Testis (tissue), 3 donors: Measurements from ENCODE around the gene PDK2. TPM values are rescaled to one million over a fixed set of nuclear protein-coding genes. Genes with fewer than 3 reads are reported as not detected.

Source experiments
- DNase-seq: peaks from one replicate; pipeline ENCODE4 v3.0.0-alpha.2; 2019
- H3K27ac ChIP-seq, 2 donors: fragments of 200-600 bp; sonication (generic); one replicate each; pipeline ENCODE4 v1.5.1; 2019
- H3K27me3 ChIP-seq: fragments of 200-600 bp; sonication (generic); one replicate; pipeline ENCODE4 v1.5.1; 2019
- H3K36me3 ChIP-seq: fragments of 200-600 bp; sonication (generic); one replicate; pipeline ENCODE4 v1.5.1; 2017; ENCODE audit warnings: low read depth; ENCODE audit errors: missing control alignments
- H3K4me1 ChIP-seq: fragments of 200-600 bp; sonication (generic); one replicate; pipeline ENCODE4 v1.5.1; 2019
- H3K4me3 ChIP-seq, 2 donors: fragments of 200-600 bp; sonication (generic); one replicate each; pipeline ENCODE4 v1.5.1; 2017 to 2019
- H3K9me3 ChIP-seq: fragments of 200-600 bp; sonication (generic); one replicate; pipeline ENCODE4 v1.5.1; 2017
- POLR2A ChIP-seq: fragments of 450-650 bp; IDR thresholded peaks from one replicate; pipeline ENCODE4 v1.6.1; 2017; ENCODE audit warnings: antibody characterized with exemption, mild to moderate bottlenecking, moderate library complexity
- WGBS, 2 donors: methylation state at CpG; one replicate each; pipeline ENCODE4 v1.1.5; 2018; 5-methylcytosine and 5-hydroxymethylcytosine counted together
- intact Hi-C: fragments of 100-400 bp; cut with DNase I; formaldehyde crosslinking; loops from one replicate; pipeline ENCODE4 v1.15.1; 2023; ENCODE audit warnings: low total_unique reads
- polyA plus RNA-seq: library from polyadenylated mRNA; stranded (reverse); fragments of 350-450 nt; fragmentation: Illumina TruSeq; extraction: RNeasy Lipid Tissue Mini Kit (QIAGEN cat#74804); gene quantifications from one replicate; pipeline ENCODE4 v1.2.3, GENCODE V29; 2014; ENCODE audit warnings: low read depth, low replicate concordance; ENCODE audit not compliant: insufficient read depth
- total RNA-seq, 2 donors: library from RNA; depleted of rRNA; stranded (reverse); fragments of >200 nt; gene quantifications; one replicate each; pipeline ENCODE4 v1.2.3, GENCODE V29; 2016
- TF ChIP-seq, protein P1 (sequence below), 3 experiments: fragments of 450-650 bp in 2 of 3; fragments of 200-600 bp in 1 of 3; sonication (generic) in 1 of 3; IDR thresholded peaks; one replicate each; pipeline ENCODE4 v1.5.1; 2016 to 2019; ENCODE audit warnings: antibody characterized with exemption in 3 of 3, mild to moderate bottlenecking in 2 of 3, moderate library complexity in 1 of 3

The PDK2 gene
- total and polyA plus RNA-seq, 3 donors from 2014 or later: 50.6 to 62.1 (median 56.4) TPM

DNA sequence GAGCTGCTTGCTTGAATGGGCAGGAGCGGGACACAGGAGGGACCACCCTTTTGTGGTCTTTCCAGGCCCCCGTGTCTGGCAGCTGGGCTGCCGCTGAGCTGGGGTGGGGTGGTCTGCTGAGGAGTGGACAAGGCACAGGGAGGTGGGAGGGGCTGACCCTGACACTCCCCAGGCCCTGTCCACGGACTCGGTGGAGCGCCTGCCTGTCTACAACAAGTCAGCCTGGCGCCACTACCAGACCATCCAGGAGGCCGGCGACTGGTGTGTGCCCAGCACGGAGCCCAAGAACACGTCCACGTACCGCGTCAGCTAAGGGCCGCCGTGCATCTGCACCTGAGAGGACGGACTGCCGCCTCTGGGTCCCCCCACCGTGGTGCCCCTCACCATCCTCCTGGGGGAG is 14.6 kb downstream of the PDK2 start:
- no peaks in the 10 kb centered on the region for H3K9me3 ChIP-seq
- no peak overlapping the region for H3K27ac ChIP-seq
- peaks cover 21% of the 10 kb centered on the region for H3K4me1 ChIP-seq
- H3K36me3 ChIP-seq: no peaks in the 10 kb centered on the region
- 85 to 88% methylated on average over 9 to 19 of the region's 19 CpGs for WGBS, 2 donors
- TF ChIP-seq POLR2A: no peak
- TF ChIP-seq, protein P1, sequence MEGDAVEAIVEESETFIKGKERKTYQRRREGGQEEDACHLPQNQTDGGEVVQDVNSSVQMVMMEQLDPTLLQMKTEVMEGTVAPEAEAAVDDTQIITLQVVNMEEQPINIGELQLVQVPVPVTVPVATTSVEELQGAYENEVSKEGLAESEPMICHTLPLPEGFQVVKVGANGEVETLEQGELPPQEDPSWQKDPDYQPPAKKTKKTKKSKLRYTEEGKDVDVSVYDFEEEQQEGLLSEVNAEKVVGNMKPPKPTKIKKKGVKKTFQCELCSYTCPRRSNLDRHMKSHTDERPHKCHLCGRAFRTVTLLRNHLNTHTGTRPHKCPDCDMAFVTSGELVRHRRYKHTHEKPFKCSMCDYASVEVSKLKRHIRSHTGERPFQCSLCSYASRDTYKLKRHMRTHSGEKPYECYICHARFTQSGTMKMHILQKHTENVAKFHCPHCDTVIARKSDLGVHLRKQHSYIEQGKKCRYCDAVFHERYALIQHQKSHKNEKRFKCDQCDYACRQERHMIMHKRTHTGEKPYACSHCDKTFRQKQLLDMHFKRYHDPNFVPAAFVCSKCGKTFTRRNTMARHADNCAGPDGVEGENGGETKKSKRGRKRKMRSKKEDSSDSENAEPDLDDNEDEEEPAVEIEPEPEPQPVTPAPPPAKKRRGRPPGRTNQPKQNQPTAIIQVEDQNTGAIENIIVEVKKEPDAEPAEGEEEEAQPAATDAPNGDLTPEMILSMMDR (IDR thresholded peaks at IDR 0.05): no peak
- no peaks in the 10 kb centered on the region for H3K27me3 ChIP-seq
- intact Hi-C loops: no loop called here
- H3K4me3 ChIP-seq: no peak overlapping the region
- no peak for DNase-seq

DNA sequence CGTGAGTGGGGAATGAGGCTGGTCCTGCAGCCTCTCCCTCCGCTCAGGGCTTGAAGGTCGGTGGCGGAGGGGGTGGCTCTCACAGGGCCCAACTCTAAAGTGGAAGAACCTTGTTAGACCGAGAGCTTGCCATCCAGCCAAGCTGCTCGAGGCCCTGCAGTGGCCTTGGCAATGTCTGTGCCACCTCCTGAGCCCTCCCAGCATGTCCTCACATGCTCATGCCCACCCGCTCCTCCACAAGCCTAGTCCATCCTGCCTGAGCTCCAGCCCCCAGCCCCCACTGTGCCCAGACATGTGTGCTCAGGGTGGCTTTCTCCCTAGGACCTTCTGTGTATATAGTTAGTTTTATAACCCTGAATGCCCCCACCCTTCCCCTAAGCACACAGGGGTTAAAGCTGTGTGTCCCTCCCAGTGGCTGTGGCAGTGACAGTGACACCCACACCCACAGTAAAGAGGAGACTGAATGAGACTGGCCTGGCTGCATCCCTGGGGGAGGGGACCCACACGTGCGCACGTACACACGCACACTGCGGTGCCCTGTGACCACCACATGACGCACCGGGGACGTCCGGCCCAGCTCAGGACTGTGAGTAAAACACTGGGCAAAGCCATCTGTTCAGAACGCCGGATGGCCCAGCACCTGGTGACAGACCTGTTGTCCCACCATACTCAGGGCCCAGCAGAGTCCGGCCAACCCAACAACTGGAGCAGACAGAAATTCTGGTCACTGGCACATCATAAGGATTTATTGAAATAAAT is 15.6 kb downstream of the PDK2 start:
- TF ChIP-seq, protein P1 (IDR thresholded peaks at IDR 0.05): no peak
- TF ChIP-seq POLR2A: no peak
- DNase-seq: no peak
- Histone ChIP-seq H3K4me1 (peaks cover 21% of the 10 kb centered on the region), H3K4me3 (no peak overlapping the region), H3K27me3 (no peaks in the 10 kb centered on the region), H3K9me3 (no peaks in the 10 kb centered on the region), H3K27ac (peak overlapping the region; percentile 88 to 93), H3K36me3 (no peaks in the 10 kb centered on the region)
- intact Hi-C loops: no loop called here
- 69 to 82% methylated on average over 10 to 19 of the region's 19 CpGs for WGBS, 2 donors

DNA sequence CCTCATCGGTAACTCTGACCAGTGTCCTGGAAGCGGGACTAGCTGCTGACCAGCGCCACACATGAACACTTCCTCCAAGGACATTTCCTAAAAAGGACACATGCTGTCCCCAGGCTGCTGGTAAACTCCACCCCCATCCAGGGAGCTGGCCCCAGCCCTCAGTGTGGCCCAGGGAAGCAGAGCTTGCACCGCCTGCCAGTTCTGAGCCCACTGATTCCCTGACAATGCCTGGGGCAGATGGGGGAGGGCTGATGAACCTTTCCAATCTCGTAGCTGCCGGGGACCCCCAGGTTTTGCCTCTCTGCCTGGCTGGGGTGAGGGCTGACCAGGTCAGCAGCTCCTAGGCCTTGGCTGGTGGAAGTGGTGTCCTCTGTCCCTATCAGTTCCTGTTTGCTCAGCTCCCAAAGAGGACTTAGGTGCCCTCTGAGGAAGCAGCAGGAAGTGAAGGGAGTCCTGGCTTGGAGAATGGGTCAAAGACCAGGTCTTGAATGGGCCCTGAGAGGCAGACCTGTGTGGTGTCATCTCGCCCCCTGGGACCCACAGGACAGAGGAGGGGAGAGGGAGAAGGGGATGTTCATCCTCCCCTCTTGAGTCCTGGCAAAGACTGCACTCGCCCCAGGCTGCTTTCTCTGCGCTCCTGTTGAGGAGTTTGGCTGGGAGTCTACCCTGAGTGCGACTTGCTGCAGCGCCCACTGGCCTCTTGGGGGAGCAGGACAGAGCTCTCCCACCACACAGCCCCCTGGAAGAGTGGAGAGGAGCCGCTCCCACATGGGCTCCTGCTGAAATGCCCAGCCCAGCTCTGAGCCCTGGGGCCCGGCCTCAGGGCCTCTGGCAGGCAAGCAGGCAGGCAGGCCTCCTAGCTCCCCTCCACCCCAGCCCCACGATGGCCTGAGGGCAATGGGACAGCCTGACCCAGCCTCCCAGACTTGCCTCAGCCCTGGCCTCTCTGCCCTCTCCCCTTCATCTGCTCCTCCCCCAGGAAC is 16.8 kb downstream of the PDK2 start:
- TF ChIP-seq POLR2A: no peak
- TF ChIP-seq, protein P1 (IDR thresholded peaks at IDR 0.05): no peak
- 32 to 58% methylated on average over 8 to 14 of the region's 14 CpGs for WGBS, 2 donors
- Histone ChIP-seq H3K4me1 (peaks cover 21% of the 10 kb centered on the region), H3K27ac (peak overlapping the region; percentile 88 to 93), H3K36me3 (no peaks in the 10 kb centered on the region), H3K4me3 (no peak overlapping the region), H3K9me3 (no peaks in the 10 kb centered on the region), H3K27me3 (no peaks in the 10 kb centered on the region)
- DNase-seq: peak; percentile 84
- intact Hi-C loops: no loop called here

DNA sequence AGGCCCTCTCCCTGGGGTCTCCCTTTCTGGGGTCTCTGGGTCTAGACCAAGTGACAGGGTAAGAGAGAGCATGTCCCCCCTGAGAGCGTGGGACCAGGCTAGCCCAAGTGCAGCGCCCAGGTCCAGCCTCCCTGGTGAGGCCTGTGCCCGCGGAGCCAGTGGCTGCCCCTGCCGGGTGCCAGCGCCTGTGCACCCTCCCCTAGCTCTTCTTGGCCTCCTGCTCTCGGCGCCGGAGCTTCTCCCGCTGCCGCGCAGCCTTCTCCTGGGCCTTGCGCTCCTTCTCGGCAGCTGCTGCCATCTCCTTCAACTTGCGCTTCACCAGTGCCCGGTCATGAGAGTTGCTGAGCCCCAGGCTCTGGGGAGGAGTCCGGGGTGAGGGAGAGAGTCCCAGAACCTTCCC is 17.5 kb downstream of the PDK2 start:
- 57 to 84% methylated on average over 16 to 17 of the region's 17 CpGs for WGBS, 2 donors
- Histone ChIP-seq H3K4me3 (no peak overlapping the region), H3K9me3 (no peaks in the 10 kb centered on the region), H3K4me1 (peaks cover 25% of the 10 kb centered on the region), H3K36me3 (no peaks in the 10 kb centered on the region), H3K27ac (peak overlapping the region; percentile 88 to 93), H3K27me3 (no peaks in the 10 kb centered on the region)
- DNase-seq: peak; percentile 43
- TF ChIP-seq, protein P1 (IDR thresholded peaks at IDR 0.05): peak in 1 of 3 experiments; percentile 23
- TF ChIP-seq POLR2A: no peak
- intact Hi-C loops: no loop called here
